GM21367 (cell line): ENCODE results near the gene ZNF407.

Experiments
- ATAC-seq: cut with Tn5 transposase; IDR thresholded peaks from one replicate; pipeline ENCODE4 v1.9.1; 2021; ENCODE audit not compliant: unreplicated experiment

ZNF407 gene

GRCh38 chr18:74819433-74820059 lies 221.9 kb downstream of the ZNF407 start:
- peak; percentile 73 for ATAC-seq

GRCh38 chr18:74820160-74820780 lies 222.6 kb downstream of the ZNF407 start:
- no peak for ATAC-seq

GRCh38 chr18:74825460-74825859 lies 227.8 kb downstream of the ZNF407 start:
- no peak for ATAC-seq

GRCh38 chr18:74826572-74826971 lies 228.9 kb downstream of the ZNF407 start:
- ATAC-seq: no peak

GRCh38 chr18:74828200-74828599 lies 230.5 kb downstream of the ZNF407 start:
- no peak for ATAC-seq

GRCh38 chr18:74831571-74832250 lies 234.0 kb downstream of the ZNF407 start:
- ATAC-seq: no peak

- no peak for ATAC-seq
These were observed 234.7 kb downstream of the ZNF407 start for GRCh38 chr18:74832381-74832780.

- no peak for ATAC-seq
These were observed 235.3 kb downstream of the ZNF407 start for GRCh38 chr18:74832999-74833398.

GRCh38 chr18:74834424-74835309 lies 237.0 kb downstream of the ZNF407 start:
- ATAC-seq: no peak

GRCh38 chr18:74836296-74837139 lies 238.8 kb downstream of the ZNF407 start:
- ATAC-seq: no peak

- no peak for ATAC-seq
These were observed 243.0 kb downstream of the ZNF407 start for GRCh38 chr18:74840492-74841167.

GRCh38 chr18:74841248-74841647 lies 243.6 kb downstream of the ZNF407 start:
- no peak for ATAC-seq

- ATAC-seq: no peak
These were observed 251.6 kb downstream of the ZNF407 start for GRCh38 chr18:74849301-74849700.

- no peak for ATAC-seq
These were observed 258.8 kb downstream of the ZNF407 start for GRCh38 chr18:74856434-74856833.

GRCh38 chr18:74856928-74857327 lies 259.3 kb downstream of the ZNF407 start:
- no peak for ATAC-seq

GRCh38 chr18:74857901-74858300 lies 260.2 kb downstream of the ZNF407 start:
- no peak for ATAC-seq

GRCh38 chr18:74861154-74861553 lies 263.5 kb downstream of the ZNF407 start:
- ATAC-seq: no peak

- ATAC-seq: no peak
These were observed 264.4 kb downstream of the ZNF407 start for GRCh38 chr18:74862094-74862493.

- no peak for ATAC-seq
These were observed 268.9 kb downstream of the ZNF407 start for GRCh38 chr18:74866577-74866976.

GRCh38 chr18:74868461-74868860 lies 270.8 kb downstream of the ZNF407 start:
- no peak for ATAC-seq
